ENCODE results near the gene THSD4.

DNA sequence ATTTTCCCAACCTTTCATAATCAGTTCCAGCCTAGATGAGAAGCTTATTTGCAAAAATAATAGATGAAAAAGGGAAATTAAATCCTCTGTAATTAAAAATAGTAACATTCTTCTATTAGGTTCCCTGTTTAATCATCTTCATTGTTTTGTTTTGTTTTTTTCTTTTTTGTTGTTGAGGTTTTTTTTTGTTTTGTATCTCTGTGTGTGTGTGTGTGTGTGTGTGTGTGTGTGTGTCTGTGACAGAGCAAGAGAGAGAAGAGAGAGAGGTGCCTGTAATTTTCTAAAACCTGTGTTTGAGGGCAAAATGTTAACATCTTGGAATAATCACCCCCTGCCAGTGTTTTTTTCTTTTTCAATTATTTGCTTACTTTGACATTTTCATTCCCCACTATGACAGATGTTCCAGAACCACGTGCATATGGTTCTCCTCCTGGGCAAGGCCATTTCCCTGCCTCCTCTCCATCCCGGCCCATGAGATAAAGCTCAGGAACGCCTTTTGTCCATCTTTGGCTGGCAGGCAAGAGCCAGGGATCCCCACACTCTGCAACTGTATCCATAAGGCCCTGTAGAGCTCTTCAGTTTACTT lies 573.3 kb downstream of the THSD4 start:
- TF ChIP-seq, protein P1, sequence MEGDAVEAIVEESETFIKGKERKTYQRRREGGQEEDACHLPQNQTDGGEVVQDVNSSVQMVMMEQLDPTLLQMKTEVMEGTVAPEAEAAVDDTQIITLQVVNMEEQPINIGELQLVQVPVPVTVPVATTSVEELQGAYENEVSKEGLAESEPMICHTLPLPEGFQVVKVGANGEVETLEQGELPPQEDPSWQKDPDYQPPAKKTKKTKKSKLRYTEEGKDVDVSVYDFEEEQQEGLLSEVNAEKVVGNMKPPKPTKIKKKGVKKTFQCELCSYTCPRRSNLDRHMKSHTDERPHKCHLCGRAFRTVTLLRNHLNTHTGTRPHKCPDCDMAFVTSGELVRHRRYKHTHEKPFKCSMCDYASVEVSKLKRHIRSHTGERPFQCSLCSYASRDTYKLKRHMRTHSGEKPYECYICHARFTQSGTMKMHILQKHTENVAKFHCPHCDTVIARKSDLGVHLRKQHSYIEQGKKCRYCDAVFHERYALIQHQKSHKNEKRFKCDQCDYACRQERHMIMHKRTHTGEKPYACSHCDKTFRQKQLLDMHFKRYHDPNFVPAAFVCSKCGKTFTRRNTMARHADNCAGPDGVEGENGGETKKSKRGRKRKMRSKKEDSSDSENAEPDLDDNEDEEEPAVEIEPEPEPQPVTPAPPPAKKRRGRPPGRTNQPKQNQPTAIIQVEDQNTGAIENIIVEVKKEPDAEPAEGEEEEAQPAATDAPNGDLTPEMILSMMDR (conservative IDR thresholded peaks at IDR 0.05; ENCODE audit: low read length) = no peak
- no peak for TF ChIP-seq EZH2phosphoT487 (IDR thresholded peaks at IDR 0.05; ENCODE audit: borderline replicate concordance, low read depth, low read length)
